Stomach (tissue), 9 donors: ENCODE results near the gene MPV17L2. TPM values are rescaled to one million over a fixed set of nuclear protein-coding genes. Genes with fewer than 3 reads are reported as not detected.

Source experiments
- DNase-seq, 2 donors: peaks; one replicate each; pipeline versions ENCODE4 v3.0.0 to v3.0.0-alpha.2; 2013 to 2019
- H3K27ac ChIP-seq, 5 donors: fragments of 200-600 bp in 4 of 5; sonication (generic) in 4 of 5; one replicate each; pipeline ENCODE4 v1.5.1; 2013 to 2019; ENCODE audit warnings: mild to moderate bottlenecking in 1 of 5, moderate library complexity in 1 of 5
- H3K27me3 ChIP-seq, 3 donors: fragments of 200-600 bp; sonication (generic); one replicate each; pipeline ENCODE4 v1.5.1; 2017 to 2019; ENCODE audit warnings: mixed run types in 1 of 3
- H3K36me3 ChIP-seq, 4 donors: fragments of 200-600 bp; sonication (generic); 1 replicate in 3 of 4; 2 replicates in 1 of 4; pipeline ENCODE4 v1.5.1; 2016 to 2019
- H3K4me1 ChIP-seq, 4 donors: fragments of 200-600 bp; sonication (generic); one replicate each; pipeline ENCODE4 v1.5.1; 2016 to 2019
- H3K4me3 ChIP-seq, 4 donors: fragments of 200-600 bp; sonication (generic) in 3 of 4; one replicate each; pipeline ENCODE4 v1.5.1; 2016 to 2019; ENCODE audit warnings: mild to moderate bottlenecking in 1 of 4
- H3K9me3 ChIP-seq, 4 donors: fragments of 200-600 bp; sonication (generic); one replicate each; pipeline ENCODE4 v1.5.1; 2016 to 2019
- EP300 ChIP-seq: sonication (generic); formaldehyde crosslinking; IDR thresholded peaks from one replicate; pipeline ENCODE4 v1.6.1; 2017; ENCODE audit warnings: antibody characterized with exemption
- POLR2A ChIP-seq, 4 donors: fragments of 450-650 bp; IDR thresholded peaks; one replicate each; pipeline ENCODE4 v1.6.1; 2016; ENCODE audit warnings: antibody characterized with exemption in 4 of 4, control low read depth in 2 of 4, mild to moderate bottlenecking in 1 of 4, moderate library complexity in 1 of 4
- POLR2AphosphoS5 ChIP-seq, 3 donors: sonication (generic); formaldehyde crosslinking; IDR thresholded peaks; one replicate each; pipeline ENCODE4 v1.6.1; 2016; ENCODE audit warnings: antibody characterized with exemption in 3 of 3
- WGBS, 5 donors: extraction: QIAGEN DNeasy Blood & Tissue Kit in 3 of 5; methylation state at CpG; one replicate each; pipeline versions ENCODE4 v1.1.5 to v1.1.7; 2013 to 2018; 5-methylcytosine and 5-hydroxymethylcytosine counted together
- intact Hi-C: fragments of 100-400 bp; cut with DNase I; formaldehyde crosslinking; loops from one replicate; pipeline ENCODE4 v1.15.1; 2023; ENCODE audit warnings: low total_unique reads
- polyA plus RNA-seq, 3 donors: library from polyadenylated mRNA; stranded (reverse); fragments of 200-250 nt; gene quantifications; one replicate each; pipeline ENCODE4 v1.2.3, GENCODE V29; 2013
- total RNA-seq, 5 donors: library from RNA; depleted of rRNA; stranded (reverse); fragments of >200 nt; gene quantifications; one replicate each; pipeline versions ENCODE4 v1.1.0 to v1.2.3, GENCODE V29; 2014 to 2016
- TF ChIP-seq, protein P1 (sequence below), 7 experiments: fragments of 450-650 bp in 4 of 7; fragments of 200-600 bp in 3 of 7; sonication (generic) in 3 of 7; IDR thresholded peaks; one replicate each; pipeline ENCODE4 v1.5.1; 2016 to 2019; ENCODE audit warnings: antibody characterized with exemption in 7 of 7, control low read depth in 2 of 7, mild to moderate bottlenecking in 1 of 7
- donor health status: healthy with polysubstance abuse.
- donor health status: Bipolar disorder and iron deficiency.
- donor health status: healthy.

The MPV17L2 gene
- total and polyA plus RNA-seq, 8 donors = 5.9 to 200 (median 13.2) TPM

DNA sequence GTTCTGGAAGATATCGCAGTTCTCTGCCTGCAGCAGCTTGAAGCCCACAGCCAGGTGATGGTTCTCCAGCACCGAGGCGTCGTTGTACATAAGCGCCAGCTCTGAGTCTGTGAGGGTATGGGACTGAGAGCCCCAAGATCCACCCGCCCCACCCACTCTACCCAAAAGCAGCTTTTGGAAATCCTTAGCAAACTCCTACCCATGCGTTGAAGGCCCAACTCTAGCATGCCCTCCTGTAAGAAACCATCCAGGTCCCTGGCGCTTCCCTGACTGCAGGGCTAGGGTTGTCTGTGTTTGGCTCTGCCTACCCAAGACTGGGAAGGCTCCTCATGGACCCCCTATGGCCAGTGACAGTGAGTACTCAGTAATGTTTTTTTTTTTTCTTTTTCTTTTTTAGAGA, 23.8 kb downstream of the MPV17L2 start:
- Histone ChIP-seq H3K4me1 (peaks cover 0 to 8% (median 7%) of the 10 kb centered on the region in 4 donors), H3K36me3 (no peaks in the 10 kb centered on the region), H3K9me3 (no peaks in the 10 kb centered on the region), H3K4me3 (no peak overlapping the region), H3K27me3 (peaks cover 0 to 21% (median 17%) of the 10 kb centered on the region in 3 donors), H3K27ac (no peak overlapping the region)
- TF ChIP-seq POLR2A (IDR thresholded peaks at IDR 0.05) = no peak
- TF ChIP-seq, protein P1, sequence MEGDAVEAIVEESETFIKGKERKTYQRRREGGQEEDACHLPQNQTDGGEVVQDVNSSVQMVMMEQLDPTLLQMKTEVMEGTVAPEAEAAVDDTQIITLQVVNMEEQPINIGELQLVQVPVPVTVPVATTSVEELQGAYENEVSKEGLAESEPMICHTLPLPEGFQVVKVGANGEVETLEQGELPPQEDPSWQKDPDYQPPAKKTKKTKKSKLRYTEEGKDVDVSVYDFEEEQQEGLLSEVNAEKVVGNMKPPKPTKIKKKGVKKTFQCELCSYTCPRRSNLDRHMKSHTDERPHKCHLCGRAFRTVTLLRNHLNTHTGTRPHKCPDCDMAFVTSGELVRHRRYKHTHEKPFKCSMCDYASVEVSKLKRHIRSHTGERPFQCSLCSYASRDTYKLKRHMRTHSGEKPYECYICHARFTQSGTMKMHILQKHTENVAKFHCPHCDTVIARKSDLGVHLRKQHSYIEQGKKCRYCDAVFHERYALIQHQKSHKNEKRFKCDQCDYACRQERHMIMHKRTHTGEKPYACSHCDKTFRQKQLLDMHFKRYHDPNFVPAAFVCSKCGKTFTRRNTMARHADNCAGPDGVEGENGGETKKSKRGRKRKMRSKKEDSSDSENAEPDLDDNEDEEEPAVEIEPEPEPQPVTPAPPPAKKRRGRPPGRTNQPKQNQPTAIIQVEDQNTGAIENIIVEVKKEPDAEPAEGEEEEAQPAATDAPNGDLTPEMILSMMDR (IDR thresholded peaks at IDR 0.05) = no peak
- no peak for TF ChIP-seq POLR2AphosphoS5 (IDR thresholded peaks at IDR 0.05)
- 88 to 96% (median 95%) methylated on average over 8 of the region's 8 CpGs for WGBS, 5 donors
- DNase-seq = no peak
- intact Hi-C loops = no loop called here

DNA sequence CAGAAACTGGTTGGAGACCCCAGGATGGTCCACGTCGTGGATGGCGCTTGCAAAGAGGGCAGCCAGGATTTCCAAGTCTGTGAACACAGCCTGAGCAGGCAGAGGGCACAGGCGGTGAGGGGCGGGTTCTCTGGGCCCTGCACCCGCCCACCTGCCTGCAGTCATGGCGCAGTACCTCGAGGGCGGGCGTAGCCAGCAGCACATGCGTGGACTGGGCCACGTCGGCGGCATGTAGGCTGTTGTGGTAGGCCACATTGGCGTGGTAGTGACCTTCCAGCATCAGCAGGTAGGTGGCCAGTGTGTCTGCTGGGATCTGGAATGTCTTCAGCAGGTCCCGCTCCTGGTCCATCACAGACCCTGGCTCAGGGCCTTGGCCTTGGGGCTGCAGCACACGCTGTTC, 25.1 kb downstream of the MPV17L2 start:
- H3K9me3 ChIP-seq = no peaks in the 10 kb centered on the region
- peaks cover 0 to 32% (median 21%) of the 10 kb centered on the region in 3 donors for H3K27me3 ChIP-seq
- H3K36me3 ChIP-seq = no peaks in the 10 kb centered on the region
- H3K4me1 ChIP-seq = peaks cover 0 to 8% (median 7%) of the 10 kb centered on the region in 4 donors
- WGBS, 5 donors = 72 to 85% (median 81%) methylated on average over 17 of the region's 17 CpGs
- intact Hi-C loops = no loop called here
- DNase-seq = no peak
- TF ChIP-seq POLR2A (IDR thresholded peaks at IDR 0.05) (no peak), POLR2AphosphoS5 (IDR thresholded peaks at IDR 0.05) (no peak), EP300 (no peak)
- TF ChIP-seq, protein P1 (IDR thresholded peaks at IDR 0.05) = no peak
- H3K4me3 ChIP-seq = no peak overlapping the region
- no peak overlapping the region for H3K27ac ChIP-seq

DNA sequence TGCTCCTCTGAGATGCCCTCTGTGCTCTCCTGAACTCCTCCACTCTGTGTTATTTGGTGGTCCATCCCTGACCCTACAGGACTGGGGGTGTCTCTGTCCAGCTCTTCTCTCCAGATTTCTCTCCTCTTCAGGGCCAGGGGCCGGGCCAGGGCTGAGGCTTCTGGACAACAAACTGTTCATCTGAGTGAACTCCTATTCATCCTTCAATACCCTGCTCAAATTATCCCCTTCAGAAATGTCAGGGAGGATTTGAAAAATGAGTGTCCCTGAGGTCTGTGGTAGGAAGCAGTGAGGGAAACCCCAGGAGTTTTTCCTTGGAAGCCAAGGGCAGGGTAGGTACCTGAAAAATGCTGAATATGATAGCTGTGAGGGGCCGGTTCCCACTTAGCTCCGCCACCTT, 25.6 kb downstream of the MPV17L2 start:
- Histone ChIP-seq H3K4me1 (peaks cover 0 to 8% (median 7%) of the 10 kb centered on the region in 4 donors), H3K27ac (no peak overlapping the region), H3K4me3 (no peak overlapping the region), H3K36me3 (no peaks in the 10 kb centered on the region), H3K27me3 (peaks cover 0 to 36% (median 21%) of the 10 kb centered on the region in 3 donors), H3K9me3 (no peaks in the 10 kb centered on the region)
- intact Hi-C loops = no loop called here
- DNase-seq = no peak
- TF ChIP-seq POLR2A (IDR thresholded peaks at IDR 0.05) = no peak
- TF ChIP-seq POLR2AphosphoS5 (IDR thresholded peaks at IDR 0.05) = no peak
- no peak for TF ChIP-seq EP300
- TF ChIP-seq, protein P1 (IDR thresholded peaks at IDR 0.05) = no peak
- WGBS, 5 donors = 62 to 88% (median 85%) methylated on average over 3 of the region's 3 CpGs

DNA sequence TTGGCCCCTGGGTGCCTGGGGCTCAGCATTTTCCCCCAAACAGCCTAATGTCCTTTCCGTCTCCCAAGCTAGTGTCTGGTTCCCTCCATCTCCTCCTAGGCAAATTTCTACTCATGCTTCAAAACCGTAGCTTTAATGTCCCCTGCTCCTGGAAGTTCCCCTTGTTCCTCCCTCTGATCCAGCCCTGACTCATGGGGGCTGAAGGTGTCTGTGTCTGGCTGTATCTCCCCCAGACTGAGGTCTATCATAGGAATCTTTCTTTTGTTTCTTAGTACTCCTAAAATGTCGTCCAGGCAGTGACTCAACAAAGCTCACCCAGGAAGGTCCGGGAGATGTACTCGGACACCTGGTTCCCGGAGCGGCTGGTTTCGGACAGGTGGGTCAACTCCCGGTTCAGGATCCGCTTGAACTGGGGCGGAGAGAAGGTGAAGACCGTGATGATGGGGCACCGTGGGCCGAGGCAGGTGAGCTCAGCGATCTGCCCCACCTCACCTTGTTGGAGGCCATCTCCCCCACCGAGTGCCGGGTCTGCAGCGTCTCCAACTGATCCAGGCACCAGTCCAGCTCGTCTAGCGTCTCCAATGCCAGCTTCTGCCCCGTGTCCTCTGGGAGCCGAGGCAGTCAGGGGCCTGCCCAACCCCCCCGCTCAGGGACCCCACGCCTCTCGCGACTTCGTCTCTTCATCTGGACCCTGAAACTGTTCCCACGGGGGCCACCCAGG, 27.1 kb downstream of the MPV17L2 start:
- Histone ChIP-seq H3K36me3 (no peaks in the 10 kb centered on the region), H3K4me1 (peaks cover 10 to 20% (median 20%) of the 10 kb centered on the region in 4 donors), H3K27me3 (peaks cover 0 to 50% (median 26%) of the 10 kb centered on the region in 3 donors), H3K9me3 (no peaks in the 10 kb centered on the region), H3K27ac (no peak overlapping the region), H3K4me3 (no peak overlapping the region)
- TF ChIP-seq POLR2A (IDR thresholded peaks at IDR 0.05) = no peak
- TF ChIP-seq POLR2AphosphoS5 (IDR thresholded peaks at IDR 0.05) = no peak
- TF ChIP-seq, protein P1 (IDR thresholded peaks at IDR 0.05) = no peak
- no peak for TF ChIP-seq EP300
- intact Hi-C loops = no loop called here
- 63 to 66% (median 64%) methylated on average over 24 to 28 of the region's 28 CpGs for WGBS, 5 donors
- DNase-seq = no peak
